ENCODE measurements around the gene DDX54. TPM values are rescaled to one million over a fixed set of nuclear protein-coding genes. Genes with fewer than 3 reads are reported as not detected.

DDX54 gene
- total RNA-seq, 1 experiment from 2014 or later = 83.0 TPM

DNA sequence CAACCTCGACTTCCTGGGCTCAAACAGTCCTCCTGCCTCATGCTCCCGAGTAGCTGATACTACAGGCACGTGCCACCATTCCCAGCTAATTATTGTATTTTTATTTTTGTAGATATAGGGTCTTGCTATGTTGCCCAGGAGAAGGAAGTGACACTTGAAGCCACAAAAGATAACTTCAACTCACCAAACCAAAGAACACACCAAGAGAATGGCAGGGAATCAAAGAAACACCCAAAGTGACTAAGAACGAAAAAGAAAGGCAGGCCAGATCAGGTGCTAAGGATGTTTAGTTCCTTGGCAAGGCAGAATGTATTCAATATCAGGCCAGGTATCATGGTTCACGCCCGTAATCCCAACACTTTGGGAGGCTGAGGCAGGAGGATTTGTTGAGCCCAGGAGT, 25.9 kb upstream of the DDX54 start:
- Histone ChIP-seq H4K91ac (ENCODE audit: insufficient read length, low read depth, low read length) (no peak overlapping the region), H3K4me1 (ENCODE audit: insufficient read depth, low read length) (peaks cover 3% of the 10 kb centered on the region; the same call in 1 of the 2 replicates)

More for the DNA sequence above, 25.9 kb upstream of the DDX54 start:
- Mint-ChIP-seq H3K27ac (no peak overlapping the region), H3K36me3 (ENCODE audit: insufficient read depth in 1 of 3, low read depth in 3 of 3) (peaks cover 2 to 12% (median 5%) of the 10 kb centered on the region in 3 experiments; a peak in 6 of 7 replicates), H3K4me1 (peaks cover 14 to 18% of the 10 kb centered on the region in 2 experiments), H3K27me3 (ENCODE audit: low read depth) (no peaks in the 10 kb centered on the region; the same call in 1 of the 2 replicates), H3K9me3 (peaks cover 0 to 5% of the 10 kb centered on the region in 2 experiments; a peak in 1 of 5 replicates), H3K4me3 (no peak overlapping the region)
- H3K14ac ChIP-seq (ENCODE audit: insufficient read depth, low read length) = no peak overlapping the region
- no peak overlapping the region for H2AK5ac ChIP-seq (ENCODE audit: insufficient read length, low read length)
- H3K56ac ChIP-seq (ENCODE audit: insufficient read length, low read depth, low read length) = no peak overlapping the region
- H3K9me3 ChIP-seq (ENCODE audit: control insufficient read depth, low read depth, low read length) = no peaks in the 10 kb centered on the region
- H3K23ac ChIP-seq (ENCODE audit: insufficient read length, low read depth, low read length) = no peak overlapping the region
- no peak overlapping the region for H3T11ph ChIP-seq (ENCODE audit: low read length)
- H2BK20ac ChIP-seq (ENCODE audit: low read depth, low read length, poor library complexity, severe bottlenecking) = no peak overlapping the region
- H3K4me2 ChIP-seq (ENCODE audit: insufficient read depth, insufficient read length, low read length) = no peak overlapping the region
- no peaks in the 10 kb centered on the region for H3K79me2 ChIP-seq (ENCODE audit: insufficient read depth, low read length)
- no peak overlapping the region for H2BK5ac ChIP-seq (ENCODE audit: insufficient read length, low read length)
- H4K8ac ChIP-seq (replicated peaks; ENCODE audit: insufficient read length, low read depth, low read length) = no peak overlapping the region
- no peak overlapping the region for H3K4ac ChIP-seq (ENCODE audit: low read depth, low read length)
- no peak for DNase-seq
- no CpG with 5 or more reads among the region's 6 CpGs for WGBS (ENCODE audit: extremely low coverage, insufficient read length, low lambda C conversion rate)
- H3K27ac ChIP-seq (ENCODE audit: insufficient read length, low read depth, low read length) = no peak overlapping the region
- H2BK12ac ChIP-seq (ENCODE audit: insufficient read length, low read depth, low read length) = no peak overlapping the region
- H4K5ac ChIP-seq (ENCODE audit: insufficient read length, low read depth, low read length) = no peak overlapping the region
- no peak overlapping the region for H3K9ac ChIP-seq (ENCODE audit: extremely low read depth, insufficient read length, low read length)
- H3K79me1 ChIP-seq (ENCODE audit: insufficient read depth, low read depth, low read length, poor library complexity, severe bottlenecking) = no peaks in the 10 kb centered on the region
- H4K20me1 ChIP-seq (ENCODE audit: control insufficient read depth, insufficient read depth, insufficient read length) = no peaks in the 10 kb centered on the region
- no peak overlapping the region for H2BK120ac ChIP-seq (ENCODE audit: low read depth, low read length, poor library complexity, severe bottlenecking)
- H3K18ac ChIP-seq (ENCODE audit: insufficient read length, low read depth, low read length) = no peak overlapping the region
- no peaks in the 10 kb centered on the region for H3K23me2 ChIP-seq (ENCODE audit: insufficient read length, low read depth, low read length, poor library complexity, severe bottlenecking)
- TF ChIP-seq CTCF (conservative IDR thresholded peaks at IDR 0.05) = no peak
- no peak overlapping the region for H2AFZ ChIP-seq (ENCODE audit: low read length)
- no peaks in the 10 kb centered on the region for H3K27me3 ChIP-seq (ENCODE audit: insufficient read depth, low read length)
- no peak overlapping the region for H2BK15ac ChIP-seq (ENCODE audit: low read depth, low read length)
